GM21619 (cell line): ENCODE data around the gene SHQ1.
"Not testable (repeated sequence)": the region's sequence is repeated elsewhere in the genome, so short reads cannot be mapped to it uniquely, and the experiment has no call there.

Experiments used
- ATAC-seq: cut with Tn5 transposase; IDR thresholded peaks from one replicate; pipeline ENCODE4 v1.9.1; 2021; ENCODE audit not compliant: unreplicated experiment

Gene SHQ1

GRCh38 chr3:72802001-72802400 lies 46.2 kb downstream of the SHQ1 start:
- no peak for ATAC-seq

- no peak for ATAC-seq
Observed at GRCh38 chr3:72800869-72801268, 47.4 kb downstream of the SHQ1 start.

GRCh38 chr3:72798552-72799195 lies 49.6 kb downstream of the SHQ1 start:
- ATAC-seq: no peak

GRCh38 chr3:72797773-72798543 lies 50.3 kb downstream of the SHQ1 start:
- no peak for ATAC-seq

- no peak for ATAC-seq
Observed at GRCh38 chr3:72794079-72794478, 54.2 kb downstream of the SHQ1 start.

GRCh38 chr3:72791161-72791560 lies 57.1 kb downstream of the SHQ1 start:
- no peak for ATAC-seq

- ATAC-seq: no peak
Observed at GRCh38 chr3:72789786-72790185, 58.5 kb downstream of the SHQ1 start.

GRCh38 chr3:72788232-72788631 lies 60.0 kb downstream of the SHQ1 start:
- ATAC-seq: not testable (repeated sequence)

- ATAC-seq: no peak
Observed at GRCh38 chr3:72786668-72787067, 61.6 kb downstream of the SHQ1 start.

GRCh38 chr3:72784226-72784625 lies 64.0 kb downstream of the SHQ1 start:
- no peak for ATAC-seq

GRCh38 chr3:72782521-72782920 lies 65.7 kb downstream of the SHQ1 start:
- no peak for ATAC-seq

- ATAC-seq: no peak
Observed at GRCh38 chr3:72769758-72770540, 78.3 kb downstream of the SHQ1 start.

GRCh38 chr3:72768936-72769335 lies 79.3 kb downstream of the SHQ1 start:
- ATAC-seq: no peak

GRCh38 chr3:72768481-72768880 lies 79.8 kb downstream of the SHQ1 start:
- ATAC-seq: no peak

GRCh38 chr3:72768006-72768441 lies 80.2 kb downstream of the SHQ1 start:
- no peak for ATAC-seq

- no peak for ATAC-seq
Observed at GRCh38 chr3:72766866-72767265, 81.4 kb downstream of the SHQ1 start.

GRCh38 chr3:72763751-72764440 lies 84.3 kb downstream of the SHQ1 start:
- ATAC-seq: no peak

- no peak for ATAC-seq
Observed at GRCh38 chr3:72761410-72761809, 86.8 kb downstream of the SHQ1 start.

GRCh38 chr3:72760225-72760624 lies 88.0 kb downstream of the SHQ1 start:
- no peak for ATAC-seq

GRCh38 chr3:72756900-72757299 lies 91.3 kb downstream of the SHQ1 start:
- peak; percentile 100 for ATAC-seq

GRCh38 chr3:72754582-72754981 lies 93.7 kb downstream of the SHQ1 start:
- ATAC-seq: no peak
